HepG2 (cell line): ENCODE measurements around the gene JMJD8. TPM values are rescaled to one million over a fixed set of nuclear protein-coding genes. Genes with fewer than 3 reads are reported as not detected.

Experiments used
- ARID2 ChIP-seq: sonication (generic); formaldehyde crosslinking; IDR thresholded peaks from 2 replicates; pipeline ENCODE4 v1.8.1; 2022; ENCODE audit warnings: mild to moderate bottlenecking, missing genetic modification reagents, borderline replicate concordance
- CBX1 ChIP-seq: IDR thresholded peaks from one replicate; pipeline ENCODE4 v1.6.1; 2016; ENCODE audit warnings: antibody characterized with exemption, low read depth
- CENPT ChIP-seq: sonication (generic); formaldehyde crosslinking; IDR thresholded peaks from 2 replicates; pipeline ENCODE4 v1.8.0; 2022; ENCODE audit warnings: low read depth, mild to moderate bottlenecking, moderate library complexity, missing genetic modification reagents
- DZIP1 ChIP-seq: sonication (generic); formaldehyde crosslinking; IDR thresholded peaks from 2 replicates; pipeline ENCODE4 v1.5.0; 2020; ENCODE audit warnings: mild to moderate bottlenecking, missing genetic modification reagents
- FOSL1 ChIP-seq: sonication (generic); formaldehyde crosslinking; IDR thresholded peaks from 2 replicates; pipeline ENCODE4 v1.9.0; 2021; ENCODE audit warnings: missing genetic modification reagents, borderline replicate concordance
- HINFP ChIP-seq: sonication (generic); formaldehyde crosslinking; IDR thresholded peaks from 2 replicates; pipeline ENCODE4 v1.4.0; 2020; ENCODE audit warnings: low read depth, mild to moderate bottlenecking, missing genetic modification reagents
- HNF1B ChIP-seq: sonication (generic); formaldehyde crosslinking; IDR thresholded peaks from 2 replicates; pipeline ENCODE4 v1.5.1; 2020; ENCODE audit warnings: mild to moderate bottlenecking, moderate library complexity, missing genetic modification reagents
- ISL2 ChIP-seq: sonication (generic); formaldehyde crosslinking; IDR thresholded peaks from 2 replicates; pipeline ENCODE4 v1.5.0; 2020; ENCODE audit warnings: missing genetic modification reagents
- KAT2B ChIP-seq: fragments of 150-350 bp; IDR thresholded peaks from 2 replicates; pipeline ENCODE4 v1.6.1; 2014; ENCODE audit warnings: low read depth, low read length, borderline replicate concordance
- KMT2A ChIP-seq: sonication (generic); formaldehyde crosslinking; IDR thresholded peaks from 2 replicates; pipeline ENCODE4 v1.4.0; 2020; ENCODE audit warnings: missing genetic modification reagents
- NCOA1 ChIP-seq: sonication (generic); formaldehyde crosslinking; IDR thresholded peaks from 2 replicates; pipeline ENCODE4 v1.9.0; 2021; ENCODE audit warnings: missing genetic modification reagents
- NPAS2 ChIP-seq: sonication (generic); formaldehyde crosslinking; IDR thresholded peaks from 2 replicates; pipeline ENCODE4 v1.8.0; 2022; ENCODE audit warnings: mild to moderate bottlenecking, missing genetic modification reagents, borderline replicate concordance
- RBFOX2 ChIP-seq: fragments of 200-400 bp; formaldehyde crosslinking; IDR thresholded peaks from 2 replicates; pipeline ENCODE4 v1.6.1; 2017; ENCODE audit warnings: low read depth, mild to moderate bottlenecking, low read length
- TCF7L2 ChIP-seq: IDR thresholded peaks from 2 replicates; pipeline ENCODE4 v1.6.1; 2011; ENCODE audit warnings: mild to moderate bottlenecking, low read depth, low read length, moderate library complexity
- ZBTB7B ChIP-seq: sonication (generic); formaldehyde crosslinking; IDR thresholded peaks from 2 replicates; pipeline ENCODE4 v1.4.0; 2020; ENCODE audit warnings: missing genetic modification reagents
- ZNF598 ChIP-seq: sonication (generic); formaldehyde crosslinking; IDR thresholded peaks from 2 replicates; pipeline ENCODE4 v1.5.1; 2020; ENCODE audit warnings: mild to moderate bottlenecking, missing genetic modification reagents, borderline replicate concordance
- ZNF644 ChIP-seq: IDR thresholded peaks from 2 replicates; pipeline ENCODE4 v1.6.1; 2016; ENCODE audit warnings: low read depth
- ZNF883 ChIP-seq: sonication (generic); formaldehyde crosslinking; IDR thresholded peaks from 2 replicates; pipeline ENCODE4 v1.5.1; 2020; ENCODE audit warnings: mild to moderate bottlenecking, missing genetic modification reagents; ENCODE audit errors: not compliant biosample characterization
- ZSCAN30 ChIP-seq: sonication (generic); formaldehyde crosslinking; IDR thresholded peaks from 2 replicates; pipeline ENCODE4 v1.5.0; 2020; ENCODE audit warnings: mild to moderate bottlenecking, missing genetic modification reagents
- polyA plus RNA-seq, 8 experiments: library from polyadenylated mRNA; depleted of rRNA in 3 of 8; stranded (reverse) in 7 of 8; unstranded in 1 of 8; fragments of >200 nt; fragmentation: Illumina TruSeq in 4 of 8; extraction: Trizol in 4 of 8; gene quantifications; 2 replicates each; pipeline versions ENCODE4 v1.2.1 to v1.2.3, GENCODE V29; 2011 to 2016; ENCODE audit warnings: low read depth in 4 of 8, missing spikeins in 1 of 8, mixed read lengths in 1 of 8; ENCODE audit not compliant: insufficient read depth in 1 of 8
- total RNA-seq, 5 experiments: library from RNA; depleted of rRNA; stranded (reverse); fragments of >200 nt; fragmentation: Illumina TruSeq; extraction: Trizol; gene quantifications; 2 replicates each; pipeline ENCODE4 v1.2.3, GENCODE V29; 2016; ENCODE audit warnings: low read depth in 1 of 5
- TF ChIP-seq, protein P1 (sequence below): sonication (generic); formaldehyde crosslinking; IDR thresholded peaks from 2 replicates; pipeline ENCODE4 v1.8.0; 2022; ENCODE audit warnings: missing genetic modification reagents, mild to moderate bottlenecking, inconsistent platforms, borderline replicate concordance
- TF ChIP-seq, protein P2 (sequence below): sonication (generic); formaldehyde crosslinking; IDR thresholded peaks from 2 replicates; pipeline ENCODE4 v1.4.0; 2020; ENCODE audit warnings: low read depth, mild to moderate bottlenecking, missing genetic modification reagents

JMJD8 gene
- total and polyA plus RNA-seq, 2 of the 13 experiments (the other 11 are each of a cell fraction or from before 2014, with no cell fraction given) = 2.6 to 11.8 TPM

GRCh38 chr16:667780-668518, 16.2 kb downstream of the JMJD8 start, which contains the start of gene RHOT2 (continued):
- TF ChIP-seq HINFP (CRISPR knock-in tag) (no peak), CENPT (CRISPR knock-in tag) (no peak), ZNF644 (CRISPR knock-in tag) (no peak), KAT2B (no peak), HNF1B (CRISPR knock-in tag) (no peak), KMT2A (CRISPR knock-in tag) (peak; percentile 53; the same call in 1 of the 2 replicates), TCF7L2 (no peak), ISL2 (CRISPR knock-in tag) (no peak; the same call in 1 of the 2 replicates), ZBTB7B (CRISPR knock-in tag) (peak; percentile 46; the same call in 1 of the 2 replicates), FOSL1 (CRISPR knock-in tag) (no peak), NPAS2 (CRISPR knock-in tag) (no peak), ZNF598 (CRISPR knock-in tag) (no peak), ZSCAN30 (no peak), CBX1 (no peak), ZNF883 (no peak), DZIP1 (CRISPR knock-in tag) (0 out of 2 replicates have a peak, but pooled peaks have one; percentile 86), RBFOX2 (peak; percentile 84), ARID2 (no peak), NCOA1 (CRISPR knock-in tag) (no peak)
- TF ChIP-seq, protein P1, sequence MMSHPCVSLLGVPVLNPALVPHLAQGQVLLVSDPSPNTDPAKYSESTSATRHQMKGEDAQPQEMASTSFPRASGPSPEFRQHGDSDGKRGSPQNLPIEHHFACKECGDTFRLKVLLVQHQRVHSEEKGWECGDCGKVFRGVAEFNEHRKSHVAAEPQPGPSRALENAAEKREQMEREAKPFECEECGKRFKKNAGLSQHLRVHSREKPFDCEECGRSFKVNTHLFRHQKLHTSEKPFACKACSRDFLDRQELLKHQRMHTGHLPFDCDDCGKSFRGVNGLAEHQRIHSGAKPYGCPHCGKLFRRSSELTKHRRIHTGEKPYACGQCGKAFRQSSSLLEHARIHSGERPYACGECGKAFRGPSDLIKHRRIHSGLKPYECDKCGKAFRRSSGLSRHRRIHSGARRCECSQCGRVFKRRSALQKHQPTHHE (CRISPR knock-in tag) = no peak
- TF ChIP-seq, protein P2, sequence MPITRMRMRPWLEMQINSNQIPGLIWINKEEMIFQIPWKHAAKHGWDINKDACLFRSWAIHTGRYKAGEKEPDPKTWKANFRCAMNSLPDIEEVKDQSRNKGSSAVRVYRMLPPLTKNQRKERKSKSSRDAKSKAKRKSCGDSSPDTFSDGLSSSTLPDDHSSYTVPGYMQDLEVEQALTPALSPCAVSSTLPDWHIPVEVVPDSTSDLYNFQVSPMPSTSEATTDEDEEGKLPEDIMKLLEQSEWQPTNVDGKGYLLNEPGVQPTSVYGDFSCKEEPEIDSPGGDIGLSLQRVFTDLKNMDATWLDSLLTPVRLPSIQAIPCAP (CRISPR knock-in tag) = no peak
